ENCODE data around the gene PRKN. TPM values are rescaled to one million over a fixed set of nuclear protein-coding genes. Genes with fewer than 3 reads are reported as not detected.

The PRKN gene
- polyA plus RNA-seq, 1 experiment = 0.71 TPM

DNA sequence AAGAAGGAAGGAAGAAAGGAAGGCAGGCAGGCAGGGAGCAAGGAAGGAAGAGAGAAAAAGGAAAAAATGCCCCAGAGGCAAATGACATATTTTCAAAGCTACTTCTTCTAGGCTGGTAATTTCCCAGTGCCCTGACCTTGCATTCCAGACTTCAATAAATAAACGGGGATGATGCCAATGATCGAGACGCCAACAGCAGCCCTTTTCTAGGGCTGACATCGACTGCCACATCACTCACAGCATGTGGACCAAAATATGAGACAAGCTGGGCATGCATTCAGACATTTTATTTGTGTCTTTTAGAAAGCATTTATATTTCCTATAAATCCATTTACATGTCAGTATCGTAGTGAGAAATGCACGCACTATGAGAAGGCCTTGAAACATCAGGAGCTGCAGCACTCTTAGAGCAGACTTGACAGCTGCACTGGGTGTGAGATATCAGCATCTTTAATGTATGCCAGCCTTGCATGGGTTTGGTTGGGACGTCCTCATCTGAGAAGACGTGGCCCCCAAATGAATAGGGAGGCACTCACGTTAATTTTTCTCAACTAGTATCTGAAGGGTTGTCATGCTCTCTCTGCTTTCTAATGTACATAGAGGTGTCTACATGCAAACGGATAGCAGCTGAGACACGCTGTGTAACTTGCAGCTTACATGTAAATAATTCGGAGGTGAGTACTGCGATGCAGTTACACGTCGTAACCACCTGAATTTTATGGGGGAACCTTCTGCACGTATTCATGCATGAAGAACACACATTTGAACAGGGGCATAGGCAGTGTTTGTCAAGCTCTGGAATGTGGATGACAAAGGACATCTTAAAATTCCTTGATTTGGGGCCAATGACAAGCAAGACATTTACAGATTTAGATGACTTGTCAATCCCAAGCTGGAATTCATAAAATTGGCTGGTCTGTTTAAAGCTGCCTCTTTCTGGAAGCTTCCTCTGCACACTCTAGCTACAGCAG, 1304.6 kb downstream of the PRKN start:
- no peak for DNase-seq (ENCODE audit: low read depth)
- Histone ChIP-seq H3K4me3 (ENCODE audit: low read depth, low read length) (no peak overlapping the region), H3K36me3 (ENCODE audit: control insufficient read depth, insufficient read depth, low read length) (no peaks in the 10 kb centered on the region), H3K27me3 (ENCODE audit: control insufficient read depth, insufficient read depth, low read length) (no peaks in the 10 kb centered on the region; the same call in 1 of the 2 replicates)
- ChIA-PET CTCF (interaction anchor here (1.8 to 2.0 kb wide), 2 partner anchors 75 to 272 kb away, joined by 6 to 7 read pairs; no protein-coding TSS in a partner anchor), POLR2A (no interaction called here)
- TF ChIP-seq, protein P1, sequence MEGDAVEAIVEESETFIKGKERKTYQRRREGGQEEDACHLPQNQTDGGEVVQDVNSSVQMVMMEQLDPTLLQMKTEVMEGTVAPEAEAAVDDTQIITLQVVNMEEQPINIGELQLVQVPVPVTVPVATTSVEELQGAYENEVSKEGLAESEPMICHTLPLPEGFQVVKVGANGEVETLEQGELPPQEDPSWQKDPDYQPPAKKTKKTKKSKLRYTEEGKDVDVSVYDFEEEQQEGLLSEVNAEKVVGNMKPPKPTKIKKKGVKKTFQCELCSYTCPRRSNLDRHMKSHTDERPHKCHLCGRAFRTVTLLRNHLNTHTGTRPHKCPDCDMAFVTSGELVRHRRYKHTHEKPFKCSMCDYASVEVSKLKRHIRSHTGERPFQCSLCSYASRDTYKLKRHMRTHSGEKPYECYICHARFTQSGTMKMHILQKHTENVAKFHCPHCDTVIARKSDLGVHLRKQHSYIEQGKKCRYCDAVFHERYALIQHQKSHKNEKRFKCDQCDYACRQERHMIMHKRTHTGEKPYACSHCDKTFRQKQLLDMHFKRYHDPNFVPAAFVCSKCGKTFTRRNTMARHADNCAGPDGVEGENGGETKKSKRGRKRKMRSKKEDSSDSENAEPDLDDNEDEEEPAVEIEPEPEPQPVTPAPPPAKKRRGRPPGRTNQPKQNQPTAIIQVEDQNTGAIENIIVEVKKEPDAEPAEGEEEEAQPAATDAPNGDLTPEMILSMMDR (IDR thresholded peaks at IDR 0.05; ENCODE audit: insufficient read depth, low read depth, low read length) = no peak

DNA sequence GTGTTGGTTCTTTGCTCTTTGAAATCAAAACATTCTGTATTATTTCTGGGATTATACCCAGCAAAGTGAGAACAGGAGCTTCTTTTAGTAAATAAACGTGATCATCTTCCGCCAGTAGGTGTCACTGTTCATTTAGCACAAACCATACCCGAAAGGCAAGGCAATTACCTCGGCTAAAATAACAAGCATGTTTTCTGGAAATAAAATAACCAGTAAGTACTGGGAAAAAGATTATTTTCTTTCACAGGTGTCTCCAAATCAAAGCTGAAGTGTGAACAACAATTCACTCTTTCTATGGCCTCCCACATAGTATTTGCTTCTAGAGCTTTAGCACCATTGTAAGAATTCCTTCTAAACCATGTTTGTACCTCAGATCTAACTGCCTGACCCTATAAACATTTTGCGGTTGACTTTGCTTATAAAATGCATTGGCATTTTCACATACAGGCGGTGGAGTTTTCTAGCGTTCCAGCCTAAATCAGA, 1309.1 kb downstream of the PRKN start:
- TF ChIP-seq, protein P1 (IDR thresholded peaks at IDR 0.05; ENCODE audit: insufficient read depth, low read depth, low read length) = peak; percentile 66
- ChIA-PET POLR2A (interaction anchor here (1.6 kb wide), 1 partner anchor 11 kb away, joined by 5 read pairs; no protein-coding TSS in a partner anchor), CTCF (interaction anchor here (0.5 to 3.5 kb wide), 23 partner anchors 10 to 826 kb away, joined by 3 to 28 read pairs (median 4); partner anchors contain the start of gene AGPAT4)
- no peaks in the 10 kb centered on the region for H3K36me3 ChIP-seq (ENCODE audit: control insufficient read depth, insufficient read depth, low read length)
- peaks cover 5% of the 10 kb centered on the region for H3K27me3 ChIP-seq (ENCODE audit: control insufficient read depth, insufficient read depth, low read length)
- peak; percentile 25 for DNase-seq (ENCODE audit: low read depth)
- H3K4me3 ChIP-seq (ENCODE audit: low read depth, low read length) = no peak overlapping the region

DNA sequence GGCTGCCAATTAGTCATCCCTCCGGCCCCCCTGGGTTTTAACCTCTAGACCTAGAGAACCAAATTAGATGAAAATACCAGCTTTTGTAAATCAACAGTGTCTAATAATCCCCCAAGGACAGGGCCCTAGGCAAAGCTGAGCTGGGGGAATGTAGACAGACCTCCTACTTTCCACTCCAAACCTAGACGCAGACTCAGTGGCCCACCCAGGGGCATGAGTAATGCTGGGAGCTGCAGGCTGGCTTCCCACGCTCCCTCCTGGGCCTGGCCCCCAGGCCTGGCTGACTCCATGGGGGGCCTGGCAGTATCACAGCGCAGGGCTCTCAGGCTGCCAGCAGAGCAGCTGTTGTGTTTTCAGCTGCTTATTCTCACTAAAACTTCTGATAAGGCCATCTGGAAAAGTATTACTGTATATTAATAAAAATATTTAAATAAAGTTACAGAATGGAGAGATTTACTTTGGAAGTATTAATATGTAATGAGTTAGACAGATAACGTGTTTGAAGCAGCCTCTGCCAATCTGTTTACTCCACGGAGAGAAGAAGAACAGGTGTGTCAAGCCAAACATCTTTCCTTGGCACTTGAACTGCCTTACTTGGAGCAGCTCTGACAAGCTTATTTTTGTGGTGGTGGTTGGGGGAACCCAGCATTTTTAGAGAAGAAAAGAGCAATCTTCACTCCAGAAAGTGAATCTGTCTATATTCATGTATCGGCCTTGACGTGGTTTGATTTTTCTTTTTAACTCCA, 1309.7 kb downstream of the PRKN start:
- TF ChIP-seq, protein P1 (IDR thresholded peaks at IDR 0.05; ENCODE audit: insufficient read depth, low read depth, low read length) = no peak
- H3K36me3 ChIP-seq (ENCODE audit: control insufficient read depth, insufficient read depth, low read length) = no peaks in the 10 kb centered on the region
- DNase-seq (ENCODE audit: low read depth) = no peak
- ChIA-PET POLR2A (interaction anchor here (1.6 kb wide), 1 partner anchor 11 kb away, joined by 5 read pairs; no protein-coding TSS in a partner anchor), CTCF (interaction anchor here (0.9 to 3.5 kb wide), 19 partner anchors 10 to 826 kb away, joined by 3 to 28 read pairs (median 5); partner anchors contain the start of gene AGPAT4)
- no peak overlapping the region for H3K4me3 ChIP-seq (ENCODE audit: low read depth, low read length)
- peaks cover 5% of the 10 kb centered on the region for H3K27me3 ChIP-seq (ENCODE audit: control insufficient read depth, insufficient read depth, low read length)

DNA sequence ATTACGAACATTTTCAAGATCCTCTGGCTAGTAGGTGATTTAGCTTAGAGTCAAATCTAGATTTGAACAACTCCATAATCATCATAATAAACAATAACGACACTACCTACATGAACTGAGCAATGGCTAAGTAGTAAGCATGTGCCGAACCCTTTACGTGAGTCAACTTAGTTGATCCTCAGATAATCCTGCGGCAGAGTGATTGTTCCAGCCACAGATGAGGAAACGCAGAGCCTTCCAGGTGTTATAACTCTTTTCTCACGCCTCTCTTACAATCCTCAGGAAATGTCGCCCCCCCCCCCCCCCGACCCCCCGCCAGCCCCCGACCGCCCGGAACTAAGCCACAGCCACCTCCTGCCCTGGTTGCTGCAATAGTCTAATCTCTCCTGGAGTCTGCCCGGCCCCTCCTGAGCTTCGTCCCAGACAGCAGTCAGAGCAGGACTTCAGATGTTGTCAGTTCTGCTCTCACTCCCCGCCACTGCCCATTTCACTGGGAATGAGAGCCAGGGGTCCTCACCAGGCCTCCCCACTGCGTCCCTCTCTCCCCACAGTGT, 1312.2 kb downstream of the PRKN start:
- Histone ChIP-seq H3K4me3 (ENCODE audit: low read depth, low read length) (no peak overlapping the region), H3K27me3 (ENCODE audit: control insufficient read depth, insufficient read depth, low read length) (peaks cover 5% of the 10 kb centered on the region), H3K36me3 (ENCODE audit: control insufficient read depth, insufficient read depth, low read length) (no peaks in the 10 kb centered on the region)
- TF ChIP-seq, protein P1 (IDR thresholded peaks at IDR 0.05; ENCODE audit: insufficient read depth, low read depth, low read length) = no peak
- DNase-seq (ENCODE audit: low read depth) = no peak
- ChIA-PET CTCF (interaction anchor here (1.6 to 3.5 kb wide), 3 partner anchors 22 to 280 kb away, joined by 8 to 24 read pairs (median 10); no protein-coding TSS in a partner anchor), POLR2A (no interaction called here)
